Nephron progenitor cell (in vitro differentiated cells): ENCODE measurements around the gene CLEC2L.
A peak's percentile ranks its signal among the peaks of the same experiment; 100 is the strongest.

Experiments used
- DNase-seq: peaks from one replicate; pipeline ENCODE4 v3.0.0; 2021
- H3K27ac Mint-ChIP-seq: 2 replicates; pipeline ENCODE4 v1.8.0; 2021; ENCODE audit warnings: mild to moderate bottlenecking, moderate library complexity, mixed read lengths
- H3K27me3 Mint-ChIP-seq: 2 replicates; pipeline ENCODE4 v1.8.0; 2021; ENCODE audit warnings: mild to moderate bottlenecking, low read depth, mixed read lengths; ENCODE audit not compliant: poor library complexity
- H3K36me3 Mint-ChIP-seq: 2 replicates; pipeline ENCODE4 v1.8.0; 2021; ENCODE audit warnings: low read depth, mixed read lengths
- H3K4me1 Mint-ChIP-seq: 2 replicates; pipeline ENCODE4 v1.8.0; 2021; ENCODE audit warnings: mixed read lengths
- H3K4me3 Mint-ChIP-seq: 2 replicates; pipeline ENCODE4 v1.8.0; 2021; ENCODE audit warnings: mild to moderate bottlenecking, moderate library complexity, mixed read lengths
- H3K9me3 Mint-ChIP-seq: 2 replicates; pipeline ENCODE4 v1.8.0; 2021; ENCODE audit warnings: mild to moderate bottlenecking, moderate library complexity, mixed read lengths
- CTCF ChIP-seq: fragments of 200-600 bp; sonication (generic); IDR thresholded peaks from 2 replicates; pipeline ENCODE4 v1.5.0; 2021; ENCODE audit warnings: antibody characterized with exemption

CLEC2L gene

GRCh38 chr7:139568346-139568675, 44.8 kb downstream of the CLEC2L start:
- Mint-ChIP-seq H3K4me3 (no peak overlapping the region), H3K9me3 (no peaks in the 10 kb centered on the region), H3K4me1 (peaks cover 44% of the 10 kb centered on the region), H3K27ac (no peak overlapping the region), H3K36me3 (peaks cover 77% of the 10 kb centered on the region), H3K27me3 (no peaks in the 10 kb centered on the region)
- no peak for DNase-seq
- TF ChIP-seq CTCF, result no peak

GRCh38 chr7:139568813-139569490, 45.5 kb downstream of the CLEC2L start:
- Mint-ChIP-seq H3K4me3 (no peak overlapping the region), H3K27me3 (no peaks in the 10 kb centered on the region), H3K27ac (no peak overlapping the region), H3K36me3 (peaks cover 80% of the 10 kb centered on the region), H3K9me3 (no peaks in the 10 kb centered on the region), H3K4me1 (peaks cover 43% of the 10 kb centered on the region)
- no peak for TF ChIP-seq CTCF
- no peak for DNase-seq

- TF ChIP-seq CTCF, result no peak
- no peak for DNase-seq
- Mint-ChIP-seq H3K9me3 (no peaks in the 10 kb centered on the region), H3K4me1 (peaks cover 55% of the 10 kb centered on the region), H3K27me3 (no peaks in the 10 kb centered on the region), H3K4me3 (no peak overlapping the region), H3K27ac (no peak overlapping the region), H3K36me3 (peaks cover 82% of the 10 kb centered on the region)
These were observed 46.6 kb downstream of the CLEC2L start for GRCh38 chr7:139570119-139570518.

- Mint-ChIP-seq H3K9me3 (no peaks in the 10 kb centered on the region), H3K27ac (peak overlapping the region; percentile 92), H3K27me3 (no peaks in the 10 kb centered on the region), H3K4me3 (no peak overlapping the region), H3K36me3 (peaks cover 82% of the 10 kb centered on the region), H3K4me1 (peaks cover 60% of the 10 kb centered on the region)
- no peak for DNase-seq
- no peak for TF ChIP-seq CTCF
These were observed 47.1 kb downstream of the CLEC2L start for GRCh38 chr7:139570626-139571025.

GRCh38 chr7:139571190-139571589, 47.7 kb downstream of the CLEC2L start:
- no peak overlapping the region for H3K4me3 Mint-ChIP-seq
- H3K36me3 Mint-ChIP-seq, result peaks cover 81% of the 10 kb centered on the region
- H3K27me3 Mint-ChIP-seq, result no peaks in the 10 kb centered on the region
- no peak for DNase-seq
- H3K4me1 Mint-ChIP-seq, result peaks cover 63% of the 10 kb centered on the region
- TF ChIP-seq CTCF, result no peak
- peak overlapping the region; percentile 95 for H3K27ac Mint-ChIP-seq
- no peaks in the 10 kb centered on the region for H3K9me3 Mint-ChIP-seq

GRCh38 chr7:139571651-139572050, 48.2 kb downstream of the CLEC2L start:
- peak overlapping the region; percentile 95 for H3K27ac Mint-ChIP-seq
- peaks cover 81% of the 10 kb centered on the region for H3K36me3 Mint-ChIP-seq
- no peaks in the 10 kb centered on the region for H3K9me3 Mint-ChIP-seq
- DNase-seq, result no peak
- no peaks in the 10 kb centered on the region for H3K27me3 Mint-ChIP-seq
- TF ChIP-seq CTCF, result no peak
- peaks cover 63% of the 10 kb centered on the region for H3K4me1 Mint-ChIP-seq
- H3K4me3 Mint-ChIP-seq, result no peak overlapping the region
